GM18507 (cell line): ENCODE data around the gene NLRP3.
"Not testable (repeated sequence)": the region's sequence is repeated elsewhere in the genome, so short reads cannot be mapped to it uniquely, and the experiment has no call there.

Experiments
- DNase-seq: peaks from one replicate; pipeline ENCODE4 v3.0.0; 2011; ENCODE audit warnings: low read depth; ENCODE audit not compliant: insufficient read length; ENCODE audit errors: extremely low spot score
- FAIRE-seq: peaks from 2 replicates; lab custom pipeline; 2011; peaks lifted over from hg19 to GRCh38; lab: Jason Lieb, UNC

NLRP3 gene

GRCh38 chr1:247415423-247416361 is at the start of gene NLRP3:
Gene NLRP3, plus strand, starts transcription at chr1:247416173. Its CDS starts 2,628 bp downstream, at chr1:247418801.
- DNase-seq, result no peak

DNA sequence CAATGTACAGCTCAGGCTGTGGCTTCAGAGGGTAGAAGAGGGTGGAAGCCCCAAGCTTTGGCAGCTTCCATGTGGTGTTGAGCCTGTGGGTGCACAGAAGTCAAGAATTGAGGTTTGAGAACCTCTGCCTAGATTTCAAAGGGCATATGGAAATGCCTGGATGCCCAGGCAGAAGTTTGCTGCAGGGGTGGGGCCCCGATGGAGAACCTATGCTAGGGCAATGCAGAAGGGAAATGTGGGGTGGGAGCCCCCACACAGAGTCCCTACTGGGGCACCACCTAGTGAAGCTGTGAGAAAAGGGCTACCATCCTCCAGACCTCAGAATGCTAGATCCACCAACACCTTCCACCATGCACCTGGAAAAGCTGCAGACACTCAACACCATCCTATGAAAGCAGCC is 49.6 kb upstream of the NLRP3 start:
- not testable (repeated sequence) for DNase-seq, FAIRE-seq

More at GRCh38 chr1:247415423-247416361, at the start of gene NLRP3:
- FAIRE-seq, result peak; percentile 42

- FAIRE-seq (no peak), DNase-seq (no peak)
Observed at GRCh38 chr1:247366926-247367645, 48.9 kb upstream of the NLRP3 start.

- FAIRE-seq (no peak), DNase-seq (no peak)
Observed at GRCh38 chr1:247367786-247368422, 48.1 kb upstream of the NLRP3 start.

GRCh38 chr1:247368490-247369145 is 47.4 kb upstream of the NLRP3 start:
- FAIRE-seq (no peak), DNase-seq (no peak)

GRCh38 chr1:247370786-247371732 is 44.9 kb upstream of the NLRP3 start:
- DNase-seq (no peak), FAIRE-seq (no peak)

GRCh38 chr1:247371801-247372259 is 44.1 kb upstream of the NLRP3 start:
- FAIRE-seq (no peak), DNase-seq (no peak)

GRCh38 chr1:247373721-247374141 is 42.2 kb upstream of the NLRP3 start:
- no peak for DNase-seq
- FAIRE-seq, result no peak

DNA sequence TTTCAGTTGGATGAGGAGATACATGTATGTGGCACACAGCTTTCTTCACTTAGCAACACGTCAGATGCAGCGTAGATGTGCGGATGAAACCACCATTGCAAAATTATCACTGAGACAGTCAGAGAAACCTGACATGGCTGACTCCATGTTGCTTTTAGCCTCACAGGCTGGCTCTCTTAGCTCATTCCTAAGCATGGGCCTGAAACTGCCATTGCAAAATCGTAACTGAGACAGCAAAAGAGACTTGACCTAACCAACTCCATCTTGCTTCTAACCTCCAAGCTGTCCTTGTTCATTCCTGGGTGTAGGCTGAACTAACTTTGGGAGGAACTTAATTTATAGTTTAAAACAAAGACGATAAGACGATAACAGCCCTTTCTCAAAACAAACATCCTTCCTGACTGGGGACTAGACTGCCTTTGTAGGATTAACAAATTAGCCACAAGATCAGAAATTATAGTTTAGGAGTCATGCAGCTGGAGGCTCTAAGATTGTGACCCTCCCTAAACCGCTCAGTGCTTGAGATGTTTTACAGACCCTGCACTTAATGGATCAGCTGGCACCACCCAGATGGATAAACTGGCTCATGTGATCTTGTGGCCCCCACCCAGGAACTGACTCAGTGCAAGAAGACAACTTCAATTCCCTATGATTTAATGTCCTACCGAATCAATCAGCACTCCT is 41.2 kb upstream of the NLRP3 start:
- not testable (repeated sequence) for DNase-seq, FAIRE-seq

DNA sequence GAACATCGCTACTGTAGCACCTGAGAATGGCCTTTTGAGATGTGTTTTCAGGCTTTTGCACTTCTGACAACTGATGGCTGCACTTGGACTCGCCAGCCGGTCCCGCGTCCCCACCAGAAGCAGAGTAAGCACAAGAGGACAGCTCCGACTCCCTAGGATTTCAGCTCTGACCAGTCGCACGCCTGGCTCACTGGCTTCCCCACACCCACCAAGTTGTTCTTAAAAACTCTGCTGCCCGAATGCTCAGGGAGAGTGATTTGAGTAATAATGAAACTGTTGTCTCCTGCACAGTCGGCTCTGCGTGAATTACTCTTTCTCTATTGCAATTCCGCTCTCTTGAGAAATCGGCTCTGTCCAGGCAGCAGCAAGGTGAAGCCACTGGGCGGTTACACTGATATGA is 40.2 kb upstream of the NLRP3 start:
- DNase-seq (no peak), FAIRE-seq (no peak)

DNA sequence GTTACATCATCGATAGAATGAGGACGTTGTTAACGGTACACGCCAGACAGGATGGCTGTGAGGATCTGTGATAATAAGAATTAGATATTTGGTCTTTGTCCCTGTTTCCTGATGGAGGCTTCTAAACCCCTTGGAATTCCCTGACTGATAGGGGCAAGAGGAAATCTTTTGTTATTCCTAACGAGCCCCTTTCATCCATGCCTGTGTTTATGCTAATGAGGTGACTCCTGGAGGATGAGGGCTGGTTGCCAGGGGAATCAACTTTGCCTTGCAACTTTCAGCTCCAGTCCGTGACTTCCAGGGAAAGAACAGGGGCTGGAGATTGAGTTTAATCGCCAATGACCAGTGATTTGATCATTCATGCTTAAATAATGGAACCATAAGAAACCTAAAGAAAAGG is 39.3 kb upstream of the NLRP3 start:
- DNase-seq, result no peak
- FAIRE-seq, result no peak

GRCh38 chr1:247377656-247378055 is 38.3 kb upstream of the NLRP3 start:
- not testable (repeated sequence) for FAIRE-seq, DNase-seq

GRCh38 chr1:247378334-247379073 is 37.5 kb upstream of the NLRP3 start:
- no peak for FAIRE-seq

GRCh38 chr1:247385283-247385682 is 30.7 kb upstream of the NLRP3 start:
- no peak for DNase-seq
- FAIRE-seq, result no peak

More at GRCh38 chr1:247378334-247379073, 37.5 kb upstream of the NLRP3 start:
- DNase-seq, result no peak

DNA sequence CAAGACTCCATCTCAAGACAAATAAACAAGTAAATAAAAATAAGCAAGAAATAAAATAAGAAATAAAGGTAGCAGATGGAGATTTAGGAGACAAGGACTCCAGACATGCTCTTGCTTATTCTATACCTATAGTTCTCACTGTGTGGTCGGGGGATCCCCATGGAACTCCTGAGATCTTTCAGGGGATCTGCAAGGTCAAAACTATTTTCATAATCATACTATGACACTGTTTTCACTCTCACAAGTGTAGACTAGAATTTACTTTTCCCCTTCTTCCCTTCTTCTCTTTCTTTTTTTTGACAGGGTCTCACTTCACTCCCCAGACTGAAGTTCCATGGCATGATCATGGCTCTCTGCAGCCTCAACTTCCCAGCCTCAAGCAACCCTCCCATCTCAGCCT is 29.8 kb upstream of the NLRP3 start:
- DNase-seq (no peak), FAIRE-seq (peak; percentile 9)

DNA sequence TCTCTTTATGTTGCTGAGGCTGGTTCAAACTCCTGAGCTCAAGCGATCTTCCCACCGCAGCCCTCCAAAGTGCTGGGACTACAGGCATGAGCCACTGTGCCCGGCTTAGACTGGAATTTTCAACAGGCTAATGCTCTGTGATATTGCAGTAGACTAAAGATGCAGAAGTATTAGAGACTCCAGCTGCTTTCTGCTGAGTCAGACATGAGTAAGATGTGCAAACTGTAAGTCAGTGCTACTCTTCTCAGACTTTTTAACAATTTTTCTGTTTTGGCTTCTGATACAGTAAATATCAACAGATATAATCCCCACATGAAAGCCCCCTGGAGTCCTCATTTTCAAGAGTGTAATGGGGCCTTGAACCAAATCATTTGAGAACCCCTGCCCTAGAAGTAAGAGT is 29.3 kb upstream of the NLRP3 start:
- FAIRE-seq (no peak), DNase-seq (no peak)

DNA sequence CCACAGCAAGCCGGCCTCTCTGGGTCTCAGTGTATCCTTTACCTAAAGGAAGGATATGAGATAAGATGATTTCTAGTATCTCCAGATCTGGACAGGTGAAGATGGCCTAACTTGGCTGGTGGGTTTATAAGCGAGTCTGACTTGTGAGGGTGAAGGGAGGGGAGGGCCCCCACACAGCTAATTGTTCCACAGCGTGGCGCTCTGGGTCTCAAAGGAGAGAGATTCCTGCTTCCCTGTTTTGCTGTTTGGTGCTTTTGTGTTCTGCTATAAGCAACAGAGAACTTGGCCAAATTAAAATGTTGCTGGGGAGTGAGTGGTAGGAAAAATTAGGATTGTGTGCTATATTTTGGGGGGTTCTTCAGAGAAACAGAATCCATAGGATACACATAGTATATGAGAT is 28.9 kb upstream of the NLRP3 start:
- FAIRE-seq (no peak), DNase-seq (no peak)
